Measurements from ENCODE around the gene DENND10. TPM values are rescaled to one million over a fixed set of nuclear protein-coding genes. Genes with fewer than 3 reads are reported as not detected.
"Not testable (repeated sequence)": the region's sequence is repeated elsewhere in the genome, so short reads cannot be mapped to it uniquely, and the experiment has no call there.

The DENND10 gene
- total RNA-seq, 1 experiment from 2014 or later = 57.5 TPM

- no peak for DNase-seq (ENCODE audit: low read depth)
- in situ Hi-C loops (cut with HindIII; ENCODE audit: low pct_unique_long_range_greater_than_20kb, low sequenced_read_pairs) = no loop called here
Measured at GRCh38 chr10:119120413-119120867, 16.5 kb downstream of the DENND10 start.

GRCh38 chr10:119120875-119121274 lies 17.0 kb downstream of the DENND10 start:
- DNase-seq (ENCODE audit: low read depth) = no peak
- in situ Hi-C loops (cut with HindIII; ENCODE audit: low pct_unique_long_range_greater_than_20kb, low sequenced_read_pairs) = no loop called here

GRCh38 chr10:119125942-119126341 lies 22.0 kb downstream of the DENND10 start:
- in situ Hi-C loops (cut with HindIII; ENCODE audit: low pct_unique_long_range_greater_than_20kb, low sequenced_read_pairs) = no loop called here
- no peak for DNase-seq (ENCODE audit: low read depth)

- in situ Hi-C loops (cut with HindIII; ENCODE audit: low pct_unique_long_range_greater_than_20kb, low sequenced_read_pairs) = no loop called here
- DNase-seq (ENCODE audit: low read depth) = no peak
Measured at GRCh38 chr10:119129721-119130120, 25.8 kb downstream of the DENND10 start.

- in situ Hi-C loops (cut with HindIII; ENCODE audit: low pct_unique_long_range_greater_than_20kb, low sequenced_read_pairs) = no loop called here
- DNase-seq (ENCODE audit: low read depth) = peak; percentile 60
Measured at GRCh38 chr10:119131512-119132240, 27.8 kb downstream of the DENND10 start.

GRCh38 chr10:119132521-119133345 lies 28.8 kb downstream of the DENND10 start:
- no peak for DNase-seq (ENCODE audit: low read depth)
- in situ Hi-C loops (cut with HindIII; ENCODE audit: low pct_unique_long_range_greater_than_20kb, low sequenced_read_pairs) = no loop called here

- in situ Hi-C loops (cut with HindIII; ENCODE audit: low pct_unique_long_range_greater_than_20kb, low sequenced_read_pairs) = no loop called here
- no peak for DNase-seq (ENCODE audit: low read depth)
Measured at GRCh38 chr10:119133949-119134348, 30.0 kb downstream of the DENND10 start.

- no peak for DNase-seq (ENCODE audit: low read depth)
- in situ Hi-C loops (cut with HindIII; ENCODE audit: low pct_unique_long_range_greater_than_20kb, low sequenced_read_pairs) = no loop called here
Measured at GRCh38 chr10:119135513-119135881, 31.6 kb downstream of the DENND10 start.

- in situ Hi-C loops (cut with HindIII; ENCODE audit: low pct_unique_long_range_greater_than_20kb, low sequenced_read_pairs) = no loop called here
- DNase-seq (ENCODE audit: low read depth) = no peak
Measured at GRCh38 chr10:119136084-119136483, 32.2 kb downstream of the DENND10 start.

- in situ Hi-C loops (cut with HindIII; ENCODE audit: low pct_unique_long_range_greater_than_20kb, low sequenced_read_pairs); DNase-seq (ENCODE audit: low read depth): not testable (repeated sequence)
Measured at GRCh38 chr10:119137878-119138277, 34.0 kb downstream of the DENND10 start.

GRCh38 chr10:119138346-119139306 lies 34.7 kb downstream of the DENND10 start:
- in situ Hi-C loops (cut with HindIII; ENCODE audit: low pct_unique_long_range_greater_than_20kb, low sequenced_read_pairs) = no loop called here
- no peak for DNase-seq (ENCODE audit: low read depth)

GRCh38 chr10:119139464-119140067 lies 35.7 kb downstream of the DENND10 start:
- in situ Hi-C loops (cut with HindIII; ENCODE audit: low pct_unique_long_range_greater_than_20kb, low sequenced_read_pairs) = no loop called here
- no peak for DNase-seq (ENCODE audit: low read depth)

GRCh38 chr10:119140603-119141245 lies 36.8 kb downstream of the DENND10 start:
- no peak for DNase-seq (ENCODE audit: low read depth)
- in situ Hi-C loops (cut with HindIII; ENCODE audit: low pct_unique_long_range_greater_than_20kb, low sequenced_read_pairs) = no loop called here

GRCh38 chr10:119143657-119144056 lies 39.7 kb downstream of the DENND10 start:
- in situ Hi-C loops (cut with HindIII; ENCODE audit: low pct_unique_long_range_greater_than_20kb, low sequenced_read_pairs) = no loop called here
- DNase-seq (ENCODE audit: low read depth) = no peak

GRCh38 chr10:119149157-119149556 lies 45.2 kb downstream of the DENND10 start:
- no peak for DNase-seq (ENCODE audit: low read depth)
- in situ Hi-C loops (cut with HindIII; ENCODE audit: low pct_unique_long_range_greater_than_20kb, low sequenced_read_pairs) = no loop called here

- no peak for DNase-seq (ENCODE audit: low read depth)
Measured at GRCh38 chr10:119149729-119150128, 45.8 kb downstream of the DENND10 start.

GRCh38 chr10:119151601-119152000 lies 47.7 kb downstream of the DENND10 start:
- in situ Hi-C loops (cut with HindIII; ENCODE audit: low pct_unique_long_range_greater_than_20kb, low sequenced_read_pairs); DNase-seq (ENCODE audit: low read depth): not testable (repeated sequence)

More at GRCh38 chr10:119149729-119150128, 45.8 kb downstream of the DENND10 start:
- in situ Hi-C loops (cut with HindIII; ENCODE audit: low pct_unique_long_range_greater_than_20kb, low sequenced_read_pairs) = no loop called here

Measured in Caki2 (cell line).